K562 treated with DMSO at 1 percent for 48 hours (cell line): ENCODE measurements around the gene ATP1B4. TPM values are rescaled to one million over a fixed set of nuclear protein-coding genes. Genes with fewer than 3 reads are reported as not detected.

Experiments used
- total RNA-seq: library from RNA; unstranded; fragments of 300-600 nt; gene quantifications from 2 replicates; pipeline ENCODE4 v1.2.3, GENCODE V29; 2022; ENCODE audit warnings: low replicate concordance; ENCODE audit errors: extremely low read depth

The ATP1B4 gene
- not detected in 2 replicates for total RNA-seq

DNA sequence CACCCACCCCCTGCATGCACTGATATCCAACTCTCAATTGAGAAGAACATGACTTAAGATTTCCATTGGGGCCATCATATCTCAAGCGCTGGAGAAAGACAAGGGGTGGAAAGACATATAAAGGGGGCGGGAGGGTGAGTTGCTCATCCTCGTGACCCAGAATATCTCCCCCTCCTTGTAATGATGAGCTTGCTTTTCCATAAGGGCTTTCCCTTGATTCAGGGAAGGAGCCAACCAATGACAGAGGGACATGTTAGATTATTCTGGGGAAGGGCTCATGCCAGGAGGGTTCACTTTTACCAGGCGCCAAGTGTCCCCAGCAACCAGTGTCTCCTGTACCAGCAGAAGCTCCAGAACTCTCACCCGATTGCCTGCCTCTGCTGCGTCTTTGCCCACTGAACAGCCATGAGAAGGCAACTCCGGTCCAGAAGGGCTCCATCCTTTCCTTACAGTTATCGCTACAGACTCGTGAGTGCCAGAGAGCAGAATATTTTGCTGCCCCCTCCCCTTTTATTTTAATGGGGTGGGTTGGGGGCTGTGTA, at the start of gene ATP1B4:
TSS of gene ATP1B4 (plus strand) at position 326 of the 542 bp plus-strand sequence. CDS start at position 406, 80 bp downstream.

Other genes starting within 250 kb of the ATP1B4 start
- gene RHOXF1, start 246.2 kb upstream of the ATP1B4 start, total RNA-seq, result not detected in 2 replicates
- not detected in 2 replicates for gene RHOXF2, start 203.5 kb upstream of the ATP1B4 start, total RNA-seq
- gene ZBTB33, start 111.3 kb upstream of the ATP1B4 start, total RNA-seq, result not detected in 2 replicates
- not detected in 2 replicates for gene TMEM255A, start 50.6 kb upstream of the ATP1B4 start, total RNA-seq
- not detected in 2 replicates for gene LAMP2, start 107.2 kb downstream of the ATP1B4 start, total RNA-seq
- gene CUL4B, start 198.9 kb downstream of the ATP1B4 start, total RNA-seq, result not detected in 2 replicates
- gene MCTS1, start 242.0 kb downstream of the ATP1B4 start, total RNA-seq, result not detected in 2 replicates